Keratinocyte (primary cell): Measurements from ENCODE around the gene IMPDH2. TPM values are rescaled to one million over a fixed set of nuclear protein-coding genes. Genes with fewer than 3 reads are reported as not detected.

Experiments used
- DNase-seq: peaks from one replicate; pipeline ENCODE4 v3.0.0-alpha.2; 2011; ENCODE audit warnings: low read depth, missing footprints, low spot score
- FAIRE-seq: peaks from 2 replicates; lab custom pipeline; 2011; peaks lifted over from hg19 to GRCh38; lab: Jason Lieb, UNC
- H2AFZ ChIP-seq: 2 replicates; pipeline ENCODE4 v1.6.0; 2012; ENCODE audit warnings: low read length, control low read depth, inconsistent platforms; ENCODE audit not compliant: control insufficient read depth
- H3K27ac ChIP-seq: 2 replicates; pipeline ENCODE4 v1.5.1; 2011; ENCODE audit warnings: low read length; ENCODE audit not compliant: control insufficient read depth, insufficient read depth
- H3K27me3 ChIP-seq: 3 replicates; pipeline ENCODE4 v1.6.0; 2011; ENCODE audit warnings: low read length; ENCODE audit not compliant: control insufficient read depth, insufficient read depth; ENCODE audit errors: extremely low read depth
- H3K36me3 ChIP-seq, 2 experiments: 2 replicates in 1 of 2; 3 replicates in 1 of 2; pipeline ENCODE4 v1.5.1; 2011; ENCODE audit warnings: low read length in 2 of 2, mild to moderate bottlenecking in 1 of 2; ENCODE audit not compliant: control insufficient read depth in 2 of 2, insufficient read depth in 2 of 2; ENCODE audit errors: extremely low read depth in 1 of 2
- H3K4me1 ChIP-seq: 3 replicates; pipeline ENCODE4 v1.5.1; 2011; ENCODE audit warnings: low read length; ENCODE audit not compliant: control insufficient read depth, insufficient read depth; ENCODE audit errors: extremely low read depth
- H3K4me2 ChIP-seq: 3 replicates; pipeline ENCODE4 v1.6.0; 2011; ENCODE audit warnings: low read depth, low read length; ENCODE audit not compliant: control insufficient read depth, insufficient read depth; ENCODE audit errors: extremely low read depth
- H3K4me3 ChIP-seq, 3 experiments: fragments of 200-600 bp in 1 of 3; sonication (generic) in 1 of 3; 2 replicates in 2 of 3; 3 replicates in 1 of 3; pipeline ENCODE4 v1.5.1; 2011 to 2016; ENCODE audit warnings: low read length in 3 of 3, mild to moderate bottlenecking in 3 of 3, control low read depth in 2 of 3, inconsistent platforms in 1 of 3, low read depth in 1 of 3, mixed read lengths in 1 of 3, mixed run types in 1 of 3, moderate library complexity in 1 of 3; ENCODE audit not compliant: control insufficient read depth in 2 of 3, insufficient read depth in 2 of 3; ENCODE audit errors: extremely low read depth in 1 of 3
- H3K79me2 ChIP-seq: 2 replicates; pipeline ENCODE4 v1.6.0; 2012; ENCODE audit warnings: low read length; ENCODE audit not compliant: control insufficient read depth, insufficient read depth
- H3K9ac ChIP-seq: 3 replicates; pipeline ENCODE4 v1.6.0; 2011; ENCODE audit warnings: low read length; ENCODE audit not compliant: control insufficient read depth, insufficient read depth; ENCODE audit errors: extremely low read depth
- H3K9me1 ChIP-seq: 3 replicates; pipeline ENCODE4 v1.6.0; 2011; ENCODE audit warnings: low read length; ENCODE audit not compliant: control insufficient read depth, insufficient read depth; ENCODE audit errors: extremely low read depth
- H3K9me3 ChIP-seq: 2 replicates; pipeline ENCODE4 v1.5.1; 2012; ENCODE audit warnings: low read depth, low read length; ENCODE audit not compliant: control insufficient read depth
- H4K20me1 ChIP-seq: 3 replicates; pipeline ENCODE4 v1.6.0; 2011; ENCODE audit warnings: low read length; ENCODE audit not compliant: control insufficient read depth, insufficient read depth; ENCODE audit errors: extremely low read depth
- EZH2 ChIP-seq: IDR thresholded peaks from one replicate; pipeline ENCODE4 v1.6.1; 2012; ENCODE audit warnings: inconsistent platforms, mild to moderate bottlenecking, low read length, moderate library complexity
- dilution Hi-C: fragments of 300-500 bp; cut with MboI; formaldehyde crosslinking; loops from one replicate; pipeline ENCODE4 v1.7.0; 2020; ENCODE audit warnings: low sequenced_read_pairs; ENCODE audit not compliant: extremely low pct_ligation_motif_present
- polyA plus RNA-seq, 5 experiments: library from polyadenylated mRNA; depleted of rRNA in 3 of 5; stranded (reverse) in 3 of 5; stranded (forward) in 1 of 5; unstranded in 1 of 5; fragments of >200 nt; gene quantifications; 1 replicate in 1 of 5; 2 replicates in 3 of 5; 3 replicates in 1 of 5; pipeline versions ENCODE4 v1.2.1 to v1.2.3, GENCODE V29; 2011 to 2012; ENCODE audit warnings: missing spikeins in 2 of 5, low read depth in 1 of 5, low replicate concordance in 1 of 5
- TF ChIP-seq, protein P1 (sequence below), 3 experiments: IDR thresholded peaks in 1 of 3; conservative IDR thresholded peaks in 1 of 3; optimal IDR thresholded peaks in 1 of 3; 2 replicates in 2 of 3; 3 replicates in 1 of 3; pipeline versions ENCODE3 to v1.5.1; 2011; ENCODE audit warnings: low read length in 3 of 3, mild to moderate bottlenecking in 3 of 3, moderate library complexity in 2 of 3, control low read depth in 1 of 3, inconsistent platforms in 1 of 3; ENCODE audit not compliant: insufficient read depth in 2 of 3; ENCODE audit errors: extremely low read depth in 1 of 3

The IMPDH2 gene
- polyA plus RNA-seq, 1 donor (not counting 4 experiments of a cell fraction or from before 2014, with no cell fraction given), result 221 TPM

DNA sequence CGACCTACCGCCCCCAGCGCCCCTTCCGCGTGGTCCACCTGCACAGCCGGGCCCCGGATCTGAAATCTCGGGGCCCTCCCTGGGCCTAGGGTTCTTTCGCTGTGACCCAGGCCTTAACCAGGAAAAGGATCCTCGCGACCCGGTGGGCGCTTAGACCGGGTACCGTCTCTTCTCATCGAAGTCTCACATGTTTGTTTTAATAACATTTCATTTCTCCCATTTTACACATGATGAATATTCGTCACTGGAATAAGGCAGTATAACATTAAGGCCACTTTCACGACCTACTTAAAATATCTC is 10.5 kb downstream of the IMPDH2 start:
- Histone ChIP-seq H3K4me2 (peak overlapping the region; percentile 99), H3K4me1 (peaks cover 31% of the 10 kb centered on the region), H3K4me3 (peak overlapping the region; percentile 53 to 86 (median 82)), H3K27me3 (no peaks in the 10 kb centered on the region), H3K9ac (peak overlapping the region; percentile 78), H3K36me3 (peaks cover 15 to 30% of the 10 kb centered on the region in 2 experiments), H3K79me2 (peaks cover 36% of the 10 kb centered on the region), H2AFZ (peak overlapping the region; percentile 79), H3K9me3 (no peaks in the 10 kb centered on the region), H3K9me1 (peaks cover 3% of the 10 kb centered on the region), H3K27ac (peak overlapping the region; percentile 63), H4K20me1 (peaks cover 14% of the 10 kb centered on the region)
- DNase-seq (no peak), FAIRE-seq (no peak)
- dilution Hi-C loops, result no loop called here
- TF ChIP-seq, protein P1, sequence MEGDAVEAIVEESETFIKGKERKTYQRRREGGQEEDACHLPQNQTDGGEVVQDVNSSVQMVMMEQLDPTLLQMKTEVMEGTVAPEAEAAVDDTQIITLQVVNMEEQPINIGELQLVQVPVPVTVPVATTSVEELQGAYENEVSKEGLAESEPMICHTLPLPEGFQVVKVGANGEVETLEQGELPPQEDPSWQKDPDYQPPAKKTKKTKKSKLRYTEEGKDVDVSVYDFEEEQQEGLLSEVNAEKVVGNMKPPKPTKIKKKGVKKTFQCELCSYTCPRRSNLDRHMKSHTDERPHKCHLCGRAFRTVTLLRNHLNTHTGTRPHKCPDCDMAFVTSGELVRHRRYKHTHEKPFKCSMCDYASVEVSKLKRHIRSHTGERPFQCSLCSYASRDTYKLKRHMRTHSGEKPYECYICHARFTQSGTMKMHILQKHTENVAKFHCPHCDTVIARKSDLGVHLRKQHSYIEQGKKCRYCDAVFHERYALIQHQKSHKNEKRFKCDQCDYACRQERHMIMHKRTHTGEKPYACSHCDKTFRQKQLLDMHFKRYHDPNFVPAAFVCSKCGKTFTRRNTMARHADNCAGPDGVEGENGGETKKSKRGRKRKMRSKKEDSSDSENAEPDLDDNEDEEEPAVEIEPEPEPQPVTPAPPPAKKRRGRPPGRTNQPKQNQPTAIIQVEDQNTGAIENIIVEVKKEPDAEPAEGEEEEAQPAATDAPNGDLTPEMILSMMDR (optimal IDR thresholded peaks at IDR 0.05 in 1 of 3, IDR thresholded peaks at IDR 0.05 in 1 of 3, conservative IDR thresholded peaks at IDR 0.05 in 1 of 3; ENCODE audit: extremely low read depth in 1 of 3, insufficient read depth in 2 of 3, low read length in 3 of 3), result no peak
- TF ChIP-seq EZH2, result no peak

DNA sequence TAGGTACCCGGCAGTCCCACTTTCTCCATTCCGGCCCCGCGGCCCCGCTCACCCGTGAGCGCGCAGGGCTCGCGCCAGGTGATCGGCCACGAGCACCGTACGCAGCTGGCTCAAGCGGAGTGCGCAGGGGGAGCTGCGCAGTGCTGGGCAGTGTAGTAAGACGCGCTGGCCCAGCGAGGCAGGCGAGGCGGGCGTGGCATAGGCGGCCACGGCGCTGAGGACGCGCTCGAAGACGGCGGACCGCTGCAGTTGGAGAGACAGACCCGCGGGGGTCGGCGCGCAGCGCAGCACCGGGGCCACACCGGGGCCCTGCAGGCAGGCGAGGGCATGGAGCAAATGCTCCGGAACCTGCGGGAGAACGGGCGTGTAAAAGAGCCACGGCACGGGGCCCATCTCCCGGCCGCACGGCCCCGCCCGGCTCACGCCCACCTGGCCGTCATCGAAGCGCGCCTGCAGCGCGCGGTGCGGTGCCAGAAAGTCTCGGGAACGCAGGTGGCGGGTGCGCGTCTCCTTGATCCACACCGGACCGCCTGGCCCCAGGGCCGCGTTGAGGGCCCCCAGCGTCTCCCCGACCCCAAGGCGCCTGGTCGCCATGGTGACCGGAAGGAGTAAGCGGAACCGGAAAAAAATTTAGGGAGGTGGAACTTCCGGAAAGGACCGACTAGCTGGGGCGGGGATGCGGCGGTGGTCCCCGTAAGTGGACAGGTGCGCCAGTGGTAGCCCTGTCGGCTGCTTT is 11.1 kb downstream of the IMPDH2 start, which contains the start of gene DALRD3:
Gene DALRD3 (minus strand): TSS at position 610 of the 736 bp plus-strand sequence. CDS start 16 bp downstream, at position 594.
- Histone ChIP-seq H3K27ac (peak within 1 kb of the TSS; percentile 63), H2AFZ (peak within 1 kb of the TSS; percentile 79), H3K4me1 (peaks cover 31% of the 10 kb centered on the region), H3K27me3 (no peaks in the 10 kb centered on the region), H3K4me2 (peak within 1 kb of the TSS; percentile 99), H3K4me3 (peak within 1 kb of the TSS; percentile 53 to 86 (median 82)), H3K9me3 (no peaks in the 10 kb centered on the region), H3K9ac (peak within 1 kb of the TSS; percentile 78), H3K79me2 (peaks cover 38% of the 10 kb centered on the region), H3K36me3 (peaks cover 15 to 35% of the 10 kb centered on the region in 2 experiments), H3K9me1 (peaks cover 3% of the 10 kb centered on the region), H4K20me1 (peaks cover 19% of the 10 kb centered on the region)
- no peak for DNase-seq
- FAIRE-seq, result no peak
- dilution Hi-C loops, result no loop called here
- TF ChIP-seq, protein P1 (optimal IDR thresholded peaks at IDR 0.05 in 1 of 3, IDR thresholded peaks at IDR 0.05 in 1 of 3, conservative IDR thresholded peaks at IDR 0.05 in 1 of 3; ENCODE audit: extremely low read depth in 1 of 3, insufficient read depth in 2 of 3, low read length in 3 of 3), result no peak
- no peak for TF ChIP-seq EZH2
